GM12801 (cell line): ENCODE results near the gene MLKL.

Experiments used
- TF ChIP-seq, protein P1 (sequence below): IDR thresholded peaks from one replicate; pipeline ENCODE4 v1.5.1; 2011; ENCODE audit warnings: control low read depth; ENCODE audit not compliant: insufficient read length; ENCODE audit errors: extremely low read depth

The MLKL gene

GRCh38 chr16:74622005-74622404 is 78.7 kb downstream of the MLKL start:
- TF ChIP-seq, protein P1, sequence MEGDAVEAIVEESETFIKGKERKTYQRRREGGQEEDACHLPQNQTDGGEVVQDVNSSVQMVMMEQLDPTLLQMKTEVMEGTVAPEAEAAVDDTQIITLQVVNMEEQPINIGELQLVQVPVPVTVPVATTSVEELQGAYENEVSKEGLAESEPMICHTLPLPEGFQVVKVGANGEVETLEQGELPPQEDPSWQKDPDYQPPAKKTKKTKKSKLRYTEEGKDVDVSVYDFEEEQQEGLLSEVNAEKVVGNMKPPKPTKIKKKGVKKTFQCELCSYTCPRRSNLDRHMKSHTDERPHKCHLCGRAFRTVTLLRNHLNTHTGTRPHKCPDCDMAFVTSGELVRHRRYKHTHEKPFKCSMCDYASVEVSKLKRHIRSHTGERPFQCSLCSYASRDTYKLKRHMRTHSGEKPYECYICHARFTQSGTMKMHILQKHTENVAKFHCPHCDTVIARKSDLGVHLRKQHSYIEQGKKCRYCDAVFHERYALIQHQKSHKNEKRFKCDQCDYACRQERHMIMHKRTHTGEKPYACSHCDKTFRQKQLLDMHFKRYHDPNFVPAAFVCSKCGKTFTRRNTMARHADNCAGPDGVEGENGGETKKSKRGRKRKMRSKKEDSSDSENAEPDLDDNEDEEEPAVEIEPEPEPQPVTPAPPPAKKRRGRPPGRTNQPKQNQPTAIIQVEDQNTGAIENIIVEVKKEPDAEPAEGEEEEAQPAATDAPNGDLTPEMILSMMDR: no peak
